RWPE1 (cell line): ENCODE results near the gene PLOD3.
A peak's percentile ranks its signal among the peaks of the same experiment; 100 is the strongest.

Experiments
- CTCF ChIA-PET: fragments of 350-600 bp; sonication (Branson Sonifier 250); formaldehyde crosslinking; extraction: SDS; loops from one replicate; lab custom pipeline; 2021; lab: Yijun Ruan, JAX
- POLR2A ChIA-PET: fragments of 400-600 bp; formaldehyde crosslinking; extraction: SDS; loops from one replicate; lab custom pipeline; 2020; ENCODE audit warnings: antibody characterized with exemption; ENCODE audit not compliant: low non-redundant PET; lab: Yijun Ruan, JAX
- DNase-seq: peaks from one replicate; pipeline ENCODE4 v3.0.0; 2012; ENCODE audit warnings: low spot score
- H3K27ac ChIP-seq: fragments of 450-650 bp; 2 replicates; pipeline ENCODE4 v1.5.1; 2017
- TF ChIP-seq, protein P1 (sequence below): fragments of 450-650 bp; conservative IDR thresholded peaks from 2 replicates; pipeline ENCODE4 v1.5.1; 2017; ENCODE audit warnings: low read depth, mild to moderate bottlenecking

PLOD3 gene

DNA sequence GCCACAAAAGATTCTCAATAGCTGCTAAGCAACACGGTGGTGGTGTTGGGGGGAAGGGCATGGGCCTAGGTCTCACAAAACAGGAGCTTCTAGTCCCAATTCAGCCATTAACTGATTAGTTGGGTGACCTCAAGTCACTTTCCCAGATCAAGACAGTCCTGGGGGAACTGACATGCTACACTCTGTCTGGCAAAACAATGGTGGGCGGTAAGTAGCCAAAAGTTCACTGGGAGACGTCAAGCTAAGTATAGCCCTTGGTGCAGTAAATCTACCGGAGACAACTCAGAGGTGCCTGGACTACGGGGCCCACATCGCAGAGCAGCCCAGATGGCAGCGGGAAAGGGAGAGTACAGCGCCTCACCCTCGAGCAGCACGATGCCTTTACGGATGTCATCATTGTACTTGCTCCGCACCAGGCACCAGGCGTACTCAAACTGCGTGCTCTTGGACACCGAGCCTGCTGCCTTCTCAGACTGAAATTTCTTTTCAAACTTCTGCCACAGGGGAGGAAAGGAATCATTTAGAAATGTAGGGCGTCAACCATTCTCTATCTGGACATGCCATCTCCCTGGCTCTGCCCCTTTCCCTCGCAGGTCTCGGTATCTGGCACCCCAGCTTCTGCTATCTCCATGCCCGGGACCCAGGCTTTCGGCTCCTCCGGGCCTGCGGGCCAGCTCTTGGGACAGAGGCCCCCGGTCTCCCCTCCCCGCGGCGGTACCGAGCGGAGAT lies 26.4 kb upstream of the PLOD3 start:
- CTCF ChIA-PET: interaction anchor here (0.5 to 3.0 kb wide), 21 partner anchors 9 to 349 kb away, joined by 3 to 20 read pairs (median 4); partner anchors contain the start of genes PLOD3 and ZNHIT1
- POLR2A ChIA-PET: interaction anchor here (0.8 to 1.0 kb wide), 4 partner anchors 26 to 354 kb away, joined by 3 to 6 read pairs (median 4); partner anchors contain the start of genes AP1S1, PLOD3, UFSP1 and ZNHIT1
- DNase-seq: no peak
- peak overlapping the region; percentile 90 for H3K27ac ChIP-seq
- TF ChIP-seq, protein P1, sequence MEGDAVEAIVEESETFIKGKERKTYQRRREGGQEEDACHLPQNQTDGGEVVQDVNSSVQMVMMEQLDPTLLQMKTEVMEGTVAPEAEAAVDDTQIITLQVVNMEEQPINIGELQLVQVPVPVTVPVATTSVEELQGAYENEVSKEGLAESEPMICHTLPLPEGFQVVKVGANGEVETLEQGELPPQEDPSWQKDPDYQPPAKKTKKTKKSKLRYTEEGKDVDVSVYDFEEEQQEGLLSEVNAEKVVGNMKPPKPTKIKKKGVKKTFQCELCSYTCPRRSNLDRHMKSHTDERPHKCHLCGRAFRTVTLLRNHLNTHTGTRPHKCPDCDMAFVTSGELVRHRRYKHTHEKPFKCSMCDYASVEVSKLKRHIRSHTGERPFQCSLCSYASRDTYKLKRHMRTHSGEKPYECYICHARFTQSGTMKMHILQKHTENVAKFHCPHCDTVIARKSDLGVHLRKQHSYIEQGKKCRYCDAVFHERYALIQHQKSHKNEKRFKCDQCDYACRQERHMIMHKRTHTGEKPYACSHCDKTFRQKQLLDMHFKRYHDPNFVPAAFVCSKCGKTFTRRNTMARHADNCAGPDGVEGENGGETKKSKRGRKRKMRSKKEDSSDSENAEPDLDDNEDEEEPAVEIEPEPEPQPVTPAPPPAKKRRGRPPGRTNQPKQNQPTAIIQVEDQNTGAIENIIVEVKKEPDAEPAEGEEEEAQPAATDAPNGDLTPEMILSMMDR: no peak

DNA sequence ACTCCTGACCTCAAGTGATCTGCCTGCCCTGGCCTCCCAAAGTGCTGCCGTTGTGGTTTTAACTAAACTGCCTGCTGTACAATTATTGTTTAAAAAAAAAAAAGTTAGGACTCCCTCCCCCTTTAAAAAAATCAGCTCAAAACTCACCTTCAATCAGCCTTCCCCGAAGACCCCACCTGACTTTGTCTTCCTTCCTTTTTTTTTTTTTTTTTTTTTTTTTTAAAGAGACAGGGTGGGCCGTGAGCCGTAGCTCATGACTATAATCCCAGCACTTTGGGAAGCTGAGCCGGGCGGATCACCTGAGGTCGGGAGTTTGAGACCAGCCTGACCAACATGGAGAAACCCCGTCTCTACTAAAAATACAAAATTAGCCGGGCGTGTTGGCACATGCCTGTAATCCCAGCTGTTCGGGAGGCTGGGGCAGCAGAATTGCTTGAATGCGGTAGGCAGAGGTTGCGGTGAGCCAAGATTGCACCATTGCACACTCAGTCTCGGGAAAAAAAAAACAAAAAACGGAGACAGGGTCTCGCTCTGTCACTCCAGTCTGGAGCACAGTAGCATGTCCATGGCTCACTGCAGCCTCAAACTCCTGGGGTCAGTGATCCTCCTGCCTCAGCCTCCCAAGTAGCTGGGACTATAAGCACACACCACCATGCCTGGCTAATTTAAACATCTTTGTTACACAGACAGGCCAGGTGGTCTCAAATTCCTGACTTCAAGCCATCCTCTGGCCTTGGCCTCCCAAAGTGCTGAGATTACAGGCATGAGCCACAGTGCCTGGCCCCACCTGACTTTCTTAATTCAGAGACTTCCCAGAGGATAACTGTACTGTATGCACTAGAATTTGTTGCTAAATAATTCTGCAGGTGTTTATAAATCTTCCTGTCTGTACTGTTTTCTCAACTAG lies 24.3 kb upstream of the PLOD3 start:
- CTCF ChIA-PET: interaction anchor here (0.7 to 1.0 kb wide), 4 partner anchors 25 to 98 kb away, joined by 3 to 6 read pairs (median 3); partner anchors contain the start of gene PLOD3
- TF ChIP-seq, protein P1: no peak
- POLR2A ChIA-PET: interaction anchor here (0.6 kb wide), 1 partner anchor 706 kb away, joined by 5 read pairs; no protein-coding TSS in a partner anchor
- DNase-seq: no peak
- H3K27ac ChIP-seq: peak overlapping the region; percentile 65

DNA sequence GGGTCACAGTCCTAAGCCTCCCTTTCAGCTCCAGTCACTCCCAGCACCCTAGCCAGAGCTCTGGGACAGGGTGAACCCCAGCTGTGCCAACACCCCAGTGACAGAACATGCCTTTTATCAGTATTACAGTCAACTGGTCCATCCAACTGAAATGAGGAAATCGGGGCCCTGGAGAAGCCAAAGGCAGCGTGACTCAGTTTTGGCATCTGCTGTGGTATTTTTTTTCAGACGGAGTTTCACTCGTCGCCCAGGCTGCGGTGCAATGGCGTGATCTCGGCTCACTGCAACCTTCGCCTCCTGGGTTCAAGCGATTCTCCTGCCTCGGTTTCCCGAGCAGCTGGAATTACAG lies 23.6 kb upstream of the PLOD3 start:
- ChIA-PET POLR2A (interaction anchor here (0.6 kb wide), 1 partner anchor 706 kb away, joined by 5 read pairs; no protein-coding TSS in a partner anchor), CTCF (interaction anchor here (0.7 to 1.0 kb wide), 2 partner anchors 24 to 97 kb away, joined by 3 to 6 read pairs; partner anchors contain the start of gene PLOD3)
- TF ChIP-seq, protein P1: no peak
- DNase-seq: no peak
- H3K27ac ChIP-seq: peak overlapping the region; percentile 65

DNA sequence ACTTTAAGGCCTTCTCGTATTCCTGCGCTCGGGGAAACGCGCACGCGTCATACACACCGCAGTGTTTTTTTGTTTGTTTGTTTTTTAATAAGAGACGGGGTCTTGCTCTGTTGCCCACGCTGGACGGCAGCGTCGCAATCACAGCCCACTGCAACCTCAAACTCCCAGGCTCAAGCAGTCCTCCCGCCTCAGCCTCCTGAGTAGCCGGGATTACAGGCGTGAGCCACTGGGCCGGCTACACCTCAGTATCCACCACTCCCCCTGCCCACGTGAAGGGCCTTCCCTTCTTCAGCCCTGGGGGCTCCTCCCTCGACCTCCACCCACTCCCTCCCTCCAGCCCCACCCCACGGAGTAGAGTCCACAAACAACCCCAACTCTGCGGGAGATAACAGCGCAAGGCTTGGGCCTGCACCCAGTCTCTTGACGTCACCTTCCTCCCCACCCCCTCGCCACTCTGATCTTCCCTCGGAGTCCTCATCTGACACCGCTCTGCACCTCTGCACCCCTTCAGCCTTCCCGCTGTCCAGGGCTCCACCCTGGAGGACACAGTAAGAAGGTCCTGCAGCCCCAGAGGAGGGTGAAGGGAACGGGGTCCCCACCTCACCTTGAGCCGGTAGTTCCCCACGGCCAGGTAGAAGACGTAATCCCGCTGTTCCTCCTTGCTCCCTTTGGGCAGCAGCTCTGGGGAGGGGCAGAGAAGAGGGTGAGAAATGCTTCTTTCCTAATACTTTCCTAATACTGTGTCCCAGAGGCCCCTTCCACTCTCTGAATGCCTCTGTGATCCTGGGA lies 23.0 kb upstream of the PLOD3 start:
- no peak for DNase-seq
- ChIA-PET POLR2A (no interaction called here), CTCF (interaction anchor here (0.7 kb wide), 1 partner anchor 23 kb away, joined by 3 read pairs; the partner anchor contains the start of gene PLOD3)
- peak overlapping the region; percentile 65 for H3K27ac ChIP-seq
- TF ChIP-seq, protein P1: no peak

DNA sequence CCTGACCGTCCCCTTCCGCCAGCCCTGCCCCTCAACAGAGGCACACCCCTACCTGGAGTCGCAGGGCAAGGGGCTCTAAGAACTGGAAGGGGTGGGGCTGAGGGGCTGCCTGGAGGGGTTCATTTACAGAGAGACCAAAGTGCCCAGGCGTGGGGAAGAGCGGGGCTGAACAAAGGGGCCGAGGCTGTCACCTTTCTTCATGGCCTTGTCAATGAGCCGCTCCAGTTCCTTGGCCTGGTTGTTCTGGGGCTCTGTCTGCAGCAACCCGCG lies 22.5 kb upstream of the PLOD3 start:
- DNase-seq: no peak
- CTCF ChIA-PET: no interaction called here
- TF ChIP-seq, protein P1: no peak
- POLR2A ChIA-PET: no interaction called here
- H3K27ac ChIP-seq: no peak overlapping the region; the same call in 1 of the 2 replicates
